Activated CD8-positive, alpha-beta memory T cell treated with anti-CD3 and anti-CD28 coated beads, Interleukin-2, amount 50 U/mL, for 1 hour (primary cell): ENCODE data around the gene GSN.

Source experiments
- DNase-seq: peaks from one replicate; pipeline ENCODE4 v3.0.0-alpha.2; 2020; ENCODE audit errors: extremely low read depth

Gene GSN

DNA sequence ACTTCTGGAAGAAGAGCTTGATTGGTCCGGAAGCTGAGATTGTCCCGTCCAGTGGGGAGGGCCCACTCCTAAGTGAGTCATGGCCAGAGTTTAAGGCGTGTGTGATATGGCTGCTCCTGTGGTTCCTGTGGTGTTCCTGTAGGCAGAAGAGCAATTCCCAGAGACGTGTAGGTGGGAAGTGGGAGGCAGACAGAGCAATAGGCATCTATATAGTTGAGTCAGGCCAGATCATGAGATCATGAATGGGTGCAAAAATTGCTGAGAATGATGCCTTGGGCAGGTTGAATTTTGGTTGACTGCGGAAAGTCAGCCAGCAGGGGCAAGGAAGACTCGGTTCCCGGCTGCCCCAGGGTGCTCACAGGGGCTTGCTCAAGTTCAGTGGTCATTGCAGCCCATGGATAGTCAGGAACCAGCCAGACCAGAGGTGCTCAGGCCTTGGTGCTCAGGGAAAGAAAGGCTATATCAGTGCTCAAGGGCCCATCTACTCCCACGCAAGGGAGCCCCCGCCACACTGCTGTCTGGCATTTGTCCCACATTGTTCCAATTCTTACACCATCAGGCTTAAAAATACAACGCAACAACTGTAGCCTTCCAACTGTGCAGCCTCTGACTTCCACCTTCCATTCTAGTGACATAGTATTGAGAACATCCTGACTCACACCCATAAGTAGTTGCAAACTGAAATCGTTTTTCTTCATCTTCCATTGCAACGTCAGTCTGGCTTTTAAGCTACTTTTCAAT is 21.0 kb upstream of the GSN start:
- no peak for DNase-seq

DNA sequence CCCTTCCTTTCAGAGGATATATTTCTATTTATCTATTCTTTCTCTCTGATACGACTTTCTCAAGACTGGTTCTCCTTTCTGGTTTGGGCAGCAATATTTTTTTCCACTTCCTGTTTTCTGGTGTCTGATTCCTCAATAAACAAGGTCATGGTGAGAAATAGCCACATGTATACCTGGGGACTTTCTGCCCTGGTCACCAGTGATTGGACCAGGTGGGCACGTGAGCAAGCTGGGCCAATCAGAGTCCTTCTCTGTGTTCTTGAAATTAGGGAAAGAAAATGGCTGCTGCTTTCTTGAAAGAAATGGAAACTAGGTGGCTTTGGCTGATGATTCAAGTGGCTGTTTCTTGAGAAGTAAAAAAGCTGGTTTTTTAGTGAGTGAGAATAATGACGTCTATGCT is 18.4 kb upstream of the GSN start:
- no peak for DNase-seq

DNA sequence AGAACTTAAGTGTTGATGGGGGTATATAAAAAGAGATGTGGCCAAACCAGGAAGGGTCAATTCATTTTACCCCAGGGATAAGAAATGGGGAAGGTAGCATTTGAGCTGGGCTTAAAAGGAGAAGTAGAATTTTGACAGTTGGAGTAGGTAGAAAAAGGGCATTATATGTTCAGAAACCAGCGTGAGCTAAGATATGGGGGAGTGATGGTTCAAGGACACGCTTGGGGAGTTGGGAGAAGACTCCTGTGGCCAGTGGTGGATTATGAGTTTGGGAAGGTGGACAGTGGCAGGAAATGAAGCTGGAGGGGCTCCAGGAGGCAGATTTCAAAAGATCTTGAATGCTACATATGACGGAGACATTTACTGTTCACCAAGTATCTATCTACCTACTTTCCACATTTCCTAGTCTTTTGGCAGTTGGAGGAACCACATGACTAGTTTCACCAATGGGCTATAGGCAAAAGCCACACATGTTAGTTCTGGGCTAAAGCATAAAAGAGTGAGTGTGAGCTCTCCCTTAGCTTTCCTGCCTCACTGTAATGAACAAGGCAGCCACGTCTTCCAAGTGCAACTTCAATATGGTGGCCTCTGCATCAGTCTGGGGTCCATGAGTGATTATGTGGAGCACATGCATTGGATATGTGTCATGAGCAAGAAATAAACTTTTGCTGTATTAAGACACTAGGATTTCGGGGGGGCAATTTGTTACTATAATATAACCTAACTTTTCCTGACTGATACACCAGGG is 15.7 kb upstream of the GSN start:
- no peak for DNase-seq

DNA sequence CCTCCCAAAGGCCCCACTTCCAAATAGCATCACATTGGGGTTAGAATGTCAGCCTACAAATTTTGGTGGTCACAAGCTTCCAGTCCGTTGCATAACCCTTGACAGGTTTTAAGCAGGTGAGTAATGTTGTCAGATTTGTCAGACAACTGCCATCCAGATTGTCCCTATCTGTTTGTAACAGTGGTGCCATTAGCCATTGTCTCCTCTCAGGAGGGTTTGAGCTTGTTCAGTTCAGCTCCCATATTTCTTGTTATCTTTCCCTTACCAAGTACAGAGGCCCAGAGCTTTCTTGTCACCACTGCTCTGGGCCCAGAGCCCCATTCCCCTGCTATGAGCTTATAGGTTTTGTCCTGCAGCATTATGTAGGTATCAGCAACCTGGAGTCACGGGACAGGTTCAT is 14.8 kb upstream of the GSN start:
- no peak for DNase-seq

GRCh38 chr9:121253821-121254501 is 14.0 kb upstream of the GSN start:
- DNase-seq, result no peak

DNA sequence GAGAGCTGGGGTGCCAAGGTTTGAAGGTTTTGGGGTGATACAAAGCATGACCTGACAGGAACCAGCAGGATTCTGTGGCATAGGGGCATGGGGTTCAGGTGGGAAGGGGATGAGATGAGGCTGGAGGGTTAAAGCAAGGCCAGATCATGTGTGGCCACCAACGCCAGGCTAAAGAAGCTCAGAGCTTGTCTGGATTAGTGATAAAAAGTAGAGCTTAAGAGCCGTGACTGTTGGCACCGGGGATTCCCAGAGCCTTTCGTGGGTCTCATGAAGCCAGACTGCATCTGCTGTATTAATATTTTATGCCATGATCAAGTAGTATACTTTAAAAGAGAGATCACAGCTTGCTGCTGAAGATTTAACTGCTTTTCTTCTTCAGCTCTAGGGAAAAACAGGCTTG is 8.5 kb upstream of the GSN start:
- no peak for DNase-seq

DNA sequence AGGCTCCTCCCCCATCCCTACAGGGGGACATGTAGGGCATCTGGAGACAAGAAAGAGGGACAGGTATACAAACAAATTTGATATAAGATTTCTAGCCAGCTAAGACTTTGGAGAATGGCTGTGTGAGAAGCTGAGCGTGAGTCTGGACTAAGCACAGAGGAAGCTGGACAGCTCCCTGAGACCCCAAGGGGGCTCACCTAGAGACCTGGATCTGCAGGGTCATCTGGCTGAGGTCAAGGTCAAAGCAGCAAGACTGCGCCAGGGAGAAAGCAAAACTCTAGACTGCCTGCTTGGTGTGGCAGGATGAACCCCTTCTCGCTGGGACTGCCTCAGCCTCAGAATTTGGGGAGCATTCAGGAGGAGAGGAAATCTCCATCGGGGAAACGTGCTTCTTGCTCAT is 8.0 kb upstream of the GSN start:
- DNase-seq, result no peak

GRCh38 chr9:121260457-121261106 is 7.4 kb upstream of the GSN start:
- DNase-seq, result no peak

DNA sequence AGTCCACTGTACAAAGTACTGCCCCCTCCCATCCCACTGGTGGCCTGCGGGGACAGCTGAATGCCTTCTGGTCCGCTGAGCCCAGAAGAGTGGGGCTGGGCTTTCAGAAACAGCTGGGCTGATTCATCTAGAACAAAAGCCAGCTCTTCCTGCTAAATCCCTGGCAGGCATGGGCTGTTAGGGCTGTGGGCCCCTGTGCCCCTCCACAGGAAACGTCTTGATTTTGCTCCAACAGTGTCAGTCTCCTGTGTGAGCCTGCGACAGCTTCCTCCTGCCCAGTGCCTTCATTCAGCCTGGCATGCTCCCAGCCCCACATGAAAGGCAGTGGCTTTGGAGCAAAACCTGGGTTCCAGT is 6.9 kb upstream of the GSN start:
- no peak for DNase-seq

- DNase-seq, result no peak
These were observed 6.2 kb upstream of the GSN start for GRCh38 chr9:121261755-121262154.

- DNase-seq, result no peak
These were observed 5.5 kb upstream of the GSN start for GRCh38 chr9:121262423-121262822.

DNA sequence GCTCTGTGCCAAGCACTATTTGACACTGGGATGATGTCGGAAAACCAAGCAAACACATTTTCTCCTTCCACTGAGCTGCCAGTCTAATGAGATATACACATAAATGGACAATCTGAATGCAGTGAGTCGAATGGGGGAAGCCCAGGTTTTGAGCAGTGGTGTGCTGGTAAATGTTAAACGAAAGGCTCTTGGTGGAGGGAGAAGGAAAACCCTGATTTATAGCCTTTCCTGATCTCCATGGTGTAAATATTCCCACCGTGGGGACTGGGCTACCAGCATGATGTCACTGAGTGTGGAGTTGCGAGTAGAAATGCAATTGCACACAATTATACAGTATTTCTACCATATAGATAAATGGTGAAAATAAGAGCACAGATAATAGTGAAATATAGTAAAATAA is 5.0 kb upstream of the GSN start:
- no peak for DNase-seq

DNA sequence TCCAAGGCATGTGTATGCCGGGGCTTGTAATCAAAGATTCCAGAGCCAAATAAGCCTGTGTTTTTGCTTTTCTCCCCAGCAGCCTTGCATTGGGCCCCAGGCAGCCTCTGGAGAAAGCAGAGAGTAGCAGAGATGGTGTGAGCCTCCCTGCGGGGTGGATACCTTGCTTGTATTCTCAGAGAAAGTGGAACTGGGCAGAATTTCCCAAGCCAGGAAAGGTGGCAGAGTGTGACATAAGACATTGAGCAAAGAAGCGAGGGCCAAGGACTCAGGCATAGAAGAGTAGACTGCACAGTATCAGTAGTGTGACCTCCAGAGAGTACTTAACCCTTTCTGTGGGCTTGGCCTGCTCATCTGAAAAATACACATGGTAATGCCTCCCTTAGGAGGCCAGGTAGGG is 1.6 kb upstream of the GSN start:
- no peak for DNase-seq

GRCh38 chr9:121266906-121267650 is 884 bp upstream of the GSN start:
- DNase-seq, result no peak

GRCh38 chr9:121268598-121268850 is 562 bp downstream of the GSN start:
- no peak for DNase-seq

DNA sequence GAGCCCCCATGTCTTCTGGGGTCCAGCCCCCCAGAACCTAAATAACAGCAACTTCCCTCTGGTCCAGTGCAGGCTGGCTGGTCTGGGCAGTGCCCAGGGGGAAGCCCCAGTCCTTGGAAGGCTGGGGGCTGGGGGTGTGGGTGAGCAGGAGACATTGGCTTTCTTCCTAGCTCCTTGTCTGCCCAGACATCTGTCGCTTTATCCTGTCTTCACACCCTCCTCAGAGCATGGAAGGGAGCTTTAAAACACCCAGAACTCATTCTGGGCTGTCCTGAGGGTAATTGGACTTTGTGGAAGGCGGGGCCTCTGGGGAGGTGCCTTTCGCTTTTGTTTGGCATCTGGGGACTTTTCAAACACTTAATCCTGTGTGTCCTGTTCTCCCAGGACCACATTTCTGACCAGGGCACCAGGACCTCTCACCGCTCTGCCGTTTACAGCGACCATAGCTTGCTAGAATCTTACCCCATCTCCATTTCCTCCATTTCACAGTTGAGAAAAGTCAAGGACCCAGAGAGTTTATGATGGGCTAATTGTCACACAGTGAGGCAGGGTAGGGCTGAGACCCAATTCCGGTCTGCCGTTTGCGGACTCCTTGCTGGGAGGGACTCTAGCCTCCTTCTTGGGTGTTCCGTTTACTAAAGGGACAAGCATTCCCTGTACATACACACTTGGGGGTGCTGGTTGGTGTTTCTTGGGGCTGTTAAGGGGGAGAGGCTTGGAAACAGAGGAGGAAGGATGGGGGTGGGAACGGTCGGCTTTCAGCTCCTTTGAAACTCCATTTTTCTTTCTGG is 1.1 kb downstream of the GSN start:
- no peak for DNase-seq

DNA sequence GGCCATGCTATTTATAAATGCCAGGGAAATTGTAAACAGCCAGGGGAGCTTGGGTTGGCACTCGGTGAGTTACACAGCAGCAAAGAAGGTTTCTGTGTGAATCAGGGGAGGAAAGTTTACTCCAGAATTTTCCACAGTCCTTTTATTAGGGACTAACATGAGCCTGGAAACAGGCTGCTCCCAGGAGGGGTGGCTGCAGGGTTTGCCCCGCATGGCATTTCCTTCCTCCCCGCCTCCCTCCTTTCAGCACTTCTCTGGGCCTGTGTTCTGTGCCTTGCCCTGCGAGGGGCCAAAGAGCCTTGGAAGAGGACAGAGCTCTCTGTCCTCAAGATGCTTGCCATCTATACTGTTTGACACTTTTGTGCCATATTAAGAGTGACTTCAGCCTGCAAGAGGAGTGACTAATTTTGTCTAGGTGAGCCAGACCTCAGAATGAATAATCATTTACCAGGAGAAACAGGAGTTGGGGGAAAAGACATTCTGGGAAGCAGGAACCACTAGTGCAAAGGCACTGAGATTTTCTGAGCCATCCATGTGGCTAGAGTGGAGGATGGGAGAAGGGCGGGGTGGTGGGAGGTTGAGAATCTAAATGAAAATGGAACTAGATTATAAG is 1.8 kb downstream of the GSN start:
- no peak for DNase-seq

- DNase-seq, result no peak
These were observed 3.7 kb downstream of the GSN start for GRCh38 chr9:121271368-121272341.

DNA sequence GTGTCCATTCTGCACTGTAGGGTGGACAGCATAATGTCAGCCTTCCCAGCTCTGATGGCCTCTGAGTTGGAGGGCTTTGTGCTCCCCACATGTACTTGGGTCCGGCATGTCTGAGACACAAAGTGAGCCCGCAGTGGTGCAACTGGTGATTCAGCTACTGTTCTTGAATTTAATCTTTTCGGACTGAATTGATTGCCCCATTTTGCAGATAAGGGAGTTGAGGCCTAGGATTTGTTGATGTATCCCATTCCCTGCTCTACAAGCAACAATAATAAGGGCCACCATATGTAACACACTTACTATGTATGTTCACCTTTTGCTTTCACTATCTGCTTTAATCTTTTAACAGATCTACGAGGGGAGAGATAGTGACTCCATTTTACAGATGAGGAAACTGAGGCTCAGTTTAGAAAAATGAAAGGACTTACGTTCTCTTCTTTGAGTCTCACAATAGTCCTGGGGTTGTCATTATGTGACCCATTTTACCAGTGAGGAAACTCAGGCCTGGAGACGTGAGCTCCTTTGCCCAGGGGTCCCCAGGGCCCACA is 4.5 kb downstream of the GSN start:
- no peak for DNase-seq
